ENCODE results near the gene EXOSC2.

DNA sequence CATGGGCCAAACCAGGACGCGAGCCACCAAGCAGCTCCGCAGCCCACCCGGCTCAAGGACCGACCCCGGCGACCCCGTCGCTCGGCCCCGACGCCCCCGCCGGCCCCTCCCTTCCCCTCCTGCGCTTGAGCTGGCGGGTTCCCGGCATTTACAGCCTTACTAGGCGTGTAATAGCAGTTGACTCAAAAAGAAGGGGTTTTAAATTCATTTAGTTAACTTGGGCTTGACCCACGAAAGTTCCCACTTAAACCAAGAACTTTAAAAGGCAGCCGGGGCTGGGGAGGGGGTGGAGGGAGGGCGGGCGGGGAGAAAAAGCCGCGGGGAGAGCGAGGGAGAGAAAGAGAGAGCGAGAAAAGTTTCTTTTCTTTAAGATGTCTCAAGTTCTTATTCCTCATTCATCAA, 28.6 kb upstream of the EXOSC2 start:
- TF ChIP-seq CTCF (conservative IDR thresholded peaks at IDR 0.05; ENCODE audit: low read depth in 2 of 2) (no peak), EZH2 (IDR thresholded peaks at IDR 0.05; ENCODE audit: low read depth, unreplicated experiment) (no peak), CREB1 (CRISPR knock-in tag; IDR thresholded peaks at IDR 0.05; ENCODE audit: low read depth) (no peak), EZH2phosphoT487 (IDR thresholded peaks at IDR 0.05; ENCODE audit: unreplicated experiment) (no peak), REST (IDR thresholded peaks at IDR 0.05; ENCODE audit: unreplicated experiment) (no peak), POLR2AphosphoS5 (IDR thresholded peaks at IDR 0.05; ENCODE audit: low read depth) (no peak), ETS1 (IDR thresholded peaks at IDR 0.05) (no peak), STAT1 (IDR thresholded peaks at IDR 0.05; ENCODE audit: unreplicated experiment) (no peak), JUNB (IDR thresholded peaks at IDR 0.05; ENCODE audit: unreplicated experiment) (no peak), ZNF462 (CRISPR knock-in tag; IDR thresholded peaks at IDR 0.05) (no peak), ZNF331 (CRISPR knock-in tag; IDR thresholded peaks at IDR 0.05; ENCODE audit: low read depth) (no peak), ZNF114 (CRISPR knock-in tag; IDR thresholded peaks at IDR 0.05) (no peak)

Data from GM23338 (cell line).